ENCODE data around the gene MRTO4. TPM values are rescaled to one million over a fixed set of nuclear protein-coding genes. Genes with fewer than 3 reads are reported as not detected.

The MRTO4 gene
- total RNA-seq (2021; ENCODE audit: unreplicated experiment) (90.1 TPM), Bru-seq, nascent RNA (percentile 95 among the genes with signal in this experiment), BruChase-seq, experiment 1, labeled RNA remaining after a 2-hour chase (percentile 96 among the genes with signal in this experiment), BruChase-seq, experiment 2, labeled RNA remaining after a 6-hour chase (percentile 97 among the genes with signal in this experiment)
- polyA plus RNA-seq (2012; ENCODE audit: insufficient read length) = 56.4 TPM
- long read RNA-seq, transcript MRTO4-201 (8 exons, 2,315 nt) = major isoform, 89 of 130 reads
- long read RNA-seq, partial matches to known transcripts = 8 of 130 reads
- long read RNA-seq, other reads (novel, unspliced or antisense) = 32 of 130 reads

- peak within 1 kb of the TSS; percentile 96 for H3K27ac ChIP-seq (ENCODE audit: low read length)
- peak; percentile 95 for ATAC-seq
- TF ChIP-seq POLR2AphosphoS5 (IDR thresholded peaks at IDR 0.05; ENCODE audit: low read depth, low read length) (peak; percentile 89), SIN3A (IDR thresholded peaks at IDR 0.05; ENCODE audit: borderline replicate concordance, insufficient read depth, low read depth, low read length) (peak; percentile 72; the same call in 1 of the 2 replicates), CTCF (IDR thresholded peaks at IDR 0.05) (no peak), REST (IDR thresholded peaks at IDR 0.05; ENCODE audit: insufficient read depth in 1 of 2, low read depth in 2 of 2, low read length in 1 of 2) (peak in 1 of 2 experiments; percentile 25; a peak in 1 of 4 replicates), TCF7L2 (IDR thresholded peaks at IDR 0.05; ENCODE audit: low read depth, low read length) (0 out of 2 replicates have a peak, but pooled peaks have one; percentile 28)
- peak within 1 kb of the TSS; percentile 58 to 92 for H3K4me3 ChIP-seq (ENCODE audit: low read depth in 2 of 2, low read length in 2 of 2)
- no peaks in the 10 kb centered on the region for H3K27me3 ChIP-seq (ENCODE audit: control insufficient read depth, insufficient read depth, low read length)
- peak; percentile 47 for DNase-seq (ENCODE audit: low read depth, low spot score)
- CTCF ChIA-PET = no interaction called here
- peaks cover 5% of the 10 kb centered on the region; the same call in 1 of the 2 replicates for H3K36me3 ChIP-seq (ENCODE audit: control insufficient read depth, insufficient read depth, low read length)
- POLR2A ChIA-PET = no interaction called here
- H3K9me3 ChIP-seq (ENCODE audit: control insufficient read depth, insufficient read depth, low read depth, low read length) = no peaks in the 10 kb centered on the region
- intact Hi-C loops (cut with micrococcal nuclease; ENCODE audit: unreplicated experiment) (no loop called here), in situ Hi-C loops (cut with HindIII; ENCODE audit: low pct_unique_long_range_greater_than_20kb, low sequenced_read_pairs) (no loop called here)
- peaks cover 26% of the 10 kb centered on the region for H3K4me1 ChIP-seq (ENCODE audit: control insufficient read depth, insufficient read depth, low read length)
- BruUV-seq (replicated peaks) = no TSS peak
These were observed at the start of gene MRTO4, which contains the start of gene EMC1 for GRCh38 chr1:19251305-19252196. MRTO4 (plus strand) TSS chr1:19251805; CDS start chr1:19251836, 31 bp downstream. EMC1 (minus strand) TSS chr1:19251524; CDS start chr1:19251509, 15 bp downstream.

GRCh38 chr1:19202396-19202795 is 49.2 kb upstream of the MRTO4 start:
- in situ Hi-C loops (cut with HindIII; ENCODE audit: low pct_unique_long_range_greater_than_20kb, low sequenced_read_pairs) = no loop called here
- BruUV-seq (replicated peaks) = no TSS peak
- DNase-seq (ENCODE audit: low read depth, low spot score) (no peak), ATAC-seq (no peak)
- peaks cover 15% of the 10 kb centered on the region for H3K36me3 ChIP-seq (ENCODE audit: control insufficient read depth, insufficient read depth, low read length)
- no peak overlapping the region for H3K4me3 ChIP-seq (ENCODE audit: low read depth in 2 of 2, low read length in 2 of 2)
- peaks cover 12% of the 10 kb centered on the region for H3K4me1 ChIP-seq (ENCODE audit: control insufficient read depth, insufficient read depth, low read length)
- intact Hi-C loops (cut with micrococcal nuclease; ENCODE audit: unreplicated experiment) = no loop called here
- CTCF ChIA-PET = no interaction called here
- POLR2A ChIA-PET = interaction anchor here (0.6 kb wide), 2 partner anchors 18 to 23 kb away, joined by 5 read pairs; no protein-coding TSS in a partner anchor
- H3K27me3 ChIP-seq (ENCODE audit: control insufficient read depth, insufficient read depth, low read length) = no peaks in the 10 kb centered on the region
- no peaks in the 10 kb centered on the region for H3K9me3 ChIP-seq (ENCODE audit: control insufficient read depth, insufficient read depth, low read depth, low read length)
- H3K27ac ChIP-seq (ENCODE audit: low read length) = no peak overlapping the region
- no peak for TF ChIP-seq TCF7L2 (IDR thresholded peaks at IDR 0.05; ENCODE audit: low read depth, low read length)
- TF ChIP-seq CTCF (IDR thresholded peaks at IDR 0.05) = no peak
- no peak for TF ChIP-seq SIN3A (IDR thresholded peaks at IDR 0.05; ENCODE audit: borderline replicate concordance, insufficient read depth, low read depth, low read length)
- TF ChIP-seq POLR2AphosphoS5 (IDR thresholded peaks at IDR 0.05; ENCODE audit: low read depth, low read length) = no peak
- no peak for TF ChIP-seq REST (IDR thresholded peaks at IDR 0.05; ENCODE audit: insufficient read depth in 1 of 2, low read depth in 2 of 2, low read length in 1 of 2)
